HEK293 (cell line): ENCODE data around the gene CHFR.
"Not testable (repeated sequence)": the region's sequence is repeated elsewhere in the genome, so short reads cannot be mapped to it uniquely, and the experiment has no call there.

Experiments
- CTCF ChIA-PET: fragments of 350-600 bp; formaldehyde crosslinking; extraction: SDS; loops from one replicate; lab custom pipeline; 2021; ENCODE audit warnings: antibody characterized with exemption; lab: Yijun Ruan, JAX
- POLR2A ChIA-PET: fragments of 300-600 bp; formaldehyde crosslinking; extraction: SDS; loops from one replicate; lab custom pipeline; 2020; ENCODE audit warnings: antibody characterized with exemption, inconsistent platforms; lab: Yijun Ruan, JAX
- H3K27ac ChIP-seq: fragments of 200-500 bp; sonication (Bioruptor generic); 2 replicates; pipeline ENCODE4 v1.5.1; 2014; ENCODE audit warnings: low read depth, low read length, control low read depth, inconsistent platforms; ENCODE audit errors: extremely low read depth
- H3K36me3 ChIP-seq, 2 experiments: fragments of 200-500 bp in 1 of 2; sonication (Bioruptor generic) in 1 of 2; 1 replicate in 1 of 2; 2 replicates in 1 of 2; pipeline ENCODE4 v1.5.1; 2014 to 2017; ENCODE audit warnings: inconsistent platforms in 2 of 2, low read length in 2 of 2; ENCODE audit not compliant: control insufficient read depth in 2 of 2, insufficient read depth in 1 of 2
- H3K4me1 ChIP-seq: fragments of 200-500 bp; sonication (Bioruptor generic); 2 replicates; pipeline ENCODE4 v1.5.1; 2014; ENCODE audit warnings: mild to moderate bottlenecking, low read length, inconsistent platforms; ENCODE audit not compliant: control insufficient read depth, insufficient read depth
- H3K4me3 ChIP-seq: 2 replicates; pipeline ENCODE4 v1.5.1; 2011; ENCODE audit warnings: low read depth, mild to moderate bottlenecking, control low read depth, low read length, moderate library complexity
- H3K9me3 ChIP-seq: fragments of 200-500 bp; sonication (Bioruptor generic); 2 replicates; pipeline ENCODE4 v1.5.1; 2014; ENCODE audit warnings: low read depth, low read length, inconsistent platforms; ENCODE audit not compliant: control insufficient read depth, insufficient read depth
- SETDB1 ChIP-seq: IDR thresholded peaks from one replicate; pipeline ENCODE4 v1.6.1; 2017; ENCODE audit warnings: mild to moderate bottlenecking, low read length, moderate library complexity, mixed read lengths; ENCODE audit not compliant: insufficient read length
- TRIM28 ChIP-seq: IDR thresholded peaks from 2 replicates; pipeline ENCODE4 v1.6.1; 2011; ENCODE audit warnings: low read length, control low read depth, borderline replicate concordance
- TSHZ1 ChIP-seq: fragments of 450-650 bp; formaldehyde crosslinking; IDR thresholded peaks from 2 replicates; pipeline ENCODE4 v1.5.1; 2016; ENCODE audit warnings: missing biosample characterization, missing genetic modification characterization, borderline replicate concordance
- ZBTB20 ChIP-seq: fragments of 450-650 bp; formaldehyde crosslinking; IDR thresholded peaks from 2 replicates; pipeline ENCODE4 v1.5.1; 2016; ENCODE audit warnings: missing biosample characterization, missing genetic modification characterization
- ZBTB26 ChIP-seq: fragments of 450-650 bp; formaldehyde crosslinking; optimal IDR thresholded peaks from 2 replicates; pipeline ENCODE3; 2016; ENCODE audit warnings: missing biosample characterization, mild to moderate bottlenecking, missing genetic modification characterization
- ZBTB44 ChIP-seq: fragments of 450-650 bp; IDR thresholded peaks from 2 replicates; pipeline ENCODE4 v1.5.1; 2018; ENCODE audit warnings: missing biosample characterization, mild to moderate bottlenecking, missing genetic modification characterization
- ZNF280D ChIP-seq: fragments of 450-650 bp; formaldehyde crosslinking; IDR thresholded peaks from 2 replicates; pipeline ENCODE4 v1.5.1; 2016; ENCODE audit warnings: missing biosample characterization, missing genetic modification characterization

CHFR gene

GRCh38 chr12:132886529-132887477, 602 bp downstream of the CHFR start:
- CTCF ChIA-PET: interaction anchor here (0.5 to 0.7 kb wide), 2 partner anchors 152 to 286 kb away, joined by 3 read pairs; no protein-coding TSS in a partner anchor
- H3K4me1 ChIP-seq: no peaks in the 10 kb centered on the region
- no peaks in the 10 kb centered on the region; the same call in 1 of the 2 replicates for H3K9me3 ChIP-seq
- H3K4me3 ChIP-seq: peak overlapping the region; percentile 71
- peak overlapping the region; percentile 60; the same call in 1 of the 2 replicates for H3K27ac ChIP-seq
- peak; percentile 46 for TF ChIP-seq ZBTB26 (tag by site-specific recombination)
- peak; percentile 79; the same call in 1 of the 2 replicates for TF ChIP-seq ZNF280D (tag by site-specific recombination)
- TF ChIP-seq TRIM28: no peak
- no peak for TF ChIP-seq ZBTB44
- peak; percentile 83 for TF ChIP-seq SETDB1
- TF ChIP-seq ZBTB20: peak; percentile 96
- POLR2A ChIA-PET: interaction anchor here (0.6 to 1.4 kb wide), 4 partner anchors 16 to 243 kb away, joined by 3 to 8 read pairs (median 5); partner anchors contain the start of genes GOLGA3, ZNF10 and ZNF891
- H3K36me3 ChIP-seq: peaks cover 19 to 28% of the 10 kb centered on the region in 2 experiments

GRCh38 chr12:132881818-132882217, 5.6 kb downstream of the CHFR start:
- Histone ChIP-seq H3K4me3 (no peak overlapping the region), H3K27ac (no peak overlapping the region), H3K36me3 (peaks cover 21 to 45% of the 10 kb centered on the region in 2 experiments), H3K4me1 (no peaks in the 10 kb centered on the region), H3K9me3 (no peaks in the 10 kb centered on the region; the same call in 1 of the 2 replicates)
- POLR2A ChIA-PET: no interaction called here
- TF ChIP-seq TSHZ1 (tag by site-specific recombination): no peak
- CTCF ChIA-PET: no interaction called here

GRCh38 chr12:132874620-132875019, 12.8 kb downstream of the CHFR start:
- H3K27ac ChIP-seq, H3K4me1 ChIP-seq, POLR2A ChIA-PET, H3K4me3 ChIP-seq, H3K9me3 ChIP-seq, CTCF ChIA-PET: not testable (repeated sequence)
- peaks cover 21 to 80% of the 10 kb centered on the region in 2 experiments for H3K36me3 ChIP-seq
